Activated T-cell treated with anti-CD3 and anti-CD28 coated beads, Interleukin-2, amount 50 U/mL, for 24 hours (primary cell): Measurements from ENCODE around the gene CEACAM4.

Source experiments
- DNase-seq: peaks from one replicate; pipeline ENCODE4 v3.0.0-alpha.2; 2020
- H3K27ac Mint-ChIP-seq: 2 replicates; pipeline ENCODE4 v1.8.0; 2020; ENCODE audit warnings: mild to moderate bottlenecking, mixed read lengths
- H3K27me3 Mint-ChIP-seq: 2 replicates; pipeline ENCODE4 v1.8.0; 2020; ENCODE audit warnings: mixed read lengths
- H3K36me3 Mint-ChIP-seq: 2 replicates; pipeline ENCODE4 v1.8.0; 2020; ENCODE audit warnings: low read depth, mixed read lengths
- H3K4me1 Mint-ChIP-seq: 2 replicates; pipeline ENCODE4 v1.8.0; 2020; ENCODE audit warnings: low read depth, mixed read lengths
- H3K4me3 Mint-ChIP-seq: 2 replicates; pipeline ENCODE4 v1.8.0; 2020; ENCODE audit warnings: mild to moderate bottlenecking, moderate library complexity, mixed read lengths
- H3K9me3 Mint-ChIP-seq: 2 replicates; pipeline ENCODE4 v1.8.0; 2020; ENCODE audit warnings: mixed read lengths

CEACAM4 gene

GRCh38 chr19:41624937-41625336, 1.9 kb downstream of the CEACAM4 start:
- no peak overlapping the region for H3K4me3 Mint-ChIP-seq

GRCh38 chr19:41624515-41624914, 2.4 kb downstream of the CEACAM4 start:
- H3K27ac Mint-ChIP-seq: no peak overlapping the region
- no peak overlapping the region for H3K4me3 Mint-ChIP-seq
- H3K4me1 Mint-ChIP-seq: no peaks in the 10 kb centered on the region
- peaks cover 33% of the 10 kb centered on the region for H3K27me3 Mint-ChIP-seq
- H3K36me3 Mint-ChIP-seq: no peaks in the 10 kb centered on the region
- no peaks in the 10 kb centered on the region for H3K9me3 Mint-ChIP-seq
- DNase-seq: no peak

More at GRCh38 chr19:41624937-41625336, 1.9 kb downstream of the CEACAM4 start:
- no peak overlapping the region for H3K27ac Mint-ChIP-seq
- no peaks in the 10 kb centered on the region for H3K9me3 Mint-ChIP-seq
- no peaks in the 10 kb centered on the region for H3K36me3 Mint-ChIP-seq
- H3K27me3 Mint-ChIP-seq: peaks cover 33% of the 10 kb centered on the region
- DNase-seq: no peak
- no peaks in the 10 kb centered on the region for H3K4me1 Mint-ChIP-seq

- H3K4me3 Mint-ChIP-seq: no peak overlapping the region
- H3K4me1 Mint-ChIP-seq: no peaks in the 10 kb centered on the region
- no peaks in the 10 kb centered on the region for H3K36me3 Mint-ChIP-seq
- H3K27ac Mint-ChIP-seq: no peak overlapping the region
- DNase-seq: no peak
- H3K27me3 Mint-ChIP-seq: peaks cover 26% of the 10 kb centered on the region
- H3K9me3 Mint-ChIP-seq: no peaks in the 10 kb centered on the region
Measured at GRCh38 chr19:41623360-41623759, 3.5 kb downstream of the CEACAM4 start.

- Mint-ChIP-seq H3K4me1 (no peaks in the 10 kb centered on the region), H3K9me3 (no peaks in the 10 kb centered on the region), H3K36me3 (no peaks in the 10 kb centered on the region), H3K4me3 (no peak overlapping the region), H3K27me3 (peaks cover 17% of the 10 kb centered on the region), H3K27ac (no peak overlapping the region)
- DNase-seq: no peak
Measured at GRCh38 chr19:41621654-41622053, 5.2 kb downstream of the CEACAM4 start.

- no peaks in the 10 kb centered on the region for H3K4me1 Mint-ChIP-seq
- no peaks in the 10 kb centered on the region for H3K9me3 Mint-ChIP-seq
- H3K36me3 Mint-ChIP-seq: no peaks in the 10 kb centered on the region
- peaks cover 17% of the 10 kb centered on the region for H3K27me3 Mint-ChIP-seq
- no peak for DNase-seq
- H3K4me3 Mint-ChIP-seq: no peak overlapping the region
- H3K27ac Mint-ChIP-seq: no peak overlapping the region
Measured at GRCh38 chr19:41621226-41621625, 5.6 kb downstream of the CEACAM4 start.

- Mint-ChIP-seq H3K27ac (no peak overlapping the region), H3K4me1 (no peaks in the 10 kb centered on the region), H3K4me3 (no peak overlapping the region), H3K27me3 (peaks cover 21% of the 10 kb centered on the region), H3K9me3 (no peaks in the 10 kb centered on the region), H3K36me3 (no peaks in the 10 kb centered on the region)
- DNase-seq: no peak
Measured at GRCh38 chr19:41620171-41620570, 6.7 kb downstream of the CEACAM4 start.

GRCh38 chr19:41619018-41619556, 7.8 kb downstream of the CEACAM4 start:
- Mint-ChIP-seq H3K9me3 (no peaks in the 10 kb centered on the region), H3K27me3 (peaks cover 29% of the 10 kb centered on the region), H3K36me3 (no peaks in the 10 kb centered on the region), H3K4me3 (no peak overlapping the region), H3K4me1 (no peaks in the 10 kb centered on the region), H3K27ac (no peak overlapping the region)
- DNase-seq: no peak

- Mint-ChIP-seq H3K36me3 (no peaks in the 10 kb centered on the region), H3K9me3 (no peaks in the 10 kb centered on the region), H3K27me3 (peaks cover 36% of the 10 kb centered on the region), H3K27ac (no peak overlapping the region), H3K4me1 (no peaks in the 10 kb centered on the region), H3K4me3 (no peak overlapping the region)
- DNase-seq: no peak
Measured at GRCh38 chr19:41617941-41618730, 8.7 kb downstream of the CEACAM4 start.

- Mint-ChIP-seq H3K4me1 (no peaks in the 10 kb centered on the region), H3K27ac (no peak overlapping the region), H3K9me3 (no peaks in the 10 kb centered on the region), H3K4me3 (no peak overlapping the region), H3K36me3 (no peaks in the 10 kb centered on the region), H3K27me3 (peaks cover 41% of the 10 kb centered on the region)
- no peak for DNase-seq
Measured at GRCh38 chr19:41616792-41617621, 9.9 kb downstream of the CEACAM4 start.

- no peaks in the 10 kb centered on the region for H3K36me3 Mint-ChIP-seq
- H3K4me3 Mint-ChIP-seq: no peak overlapping the region
- no peaks in the 10 kb centered on the region for H3K9me3 Mint-ChIP-seq
- no peak for DNase-seq
- H3K27ac Mint-ChIP-seq: no peak overlapping the region
- H3K27me3 Mint-ChIP-seq: peaks cover 41% of the 10 kb centered on the region
- no peaks in the 10 kb centered on the region for H3K4me1 Mint-ChIP-seq
Measured at GRCh38 chr19:41615207-41615606, 11.7 kb downstream of the CEACAM4 start.

GRCh38 chr19:41612483-41612882, 14.4 kb downstream of the CEACAM4 start:
- H3K27ac Mint-ChIP-seq: no peak overlapping the region
- H3K4me3 Mint-ChIP-seq: no peak overlapping the region
- H3K9me3 Mint-ChIP-seq: no peaks in the 10 kb centered on the region
- no peak for DNase-seq
- no peaks in the 10 kb centered on the region for H3K36me3 Mint-ChIP-seq
- peaks cover 43% of the 10 kb centered on the region for H3K27me3 Mint-ChIP-seq
- H3K4me1 Mint-ChIP-seq: no peaks in the 10 kb centered on the region

- Mint-ChIP-seq H3K9me3 (no peaks in the 10 kb centered on the region), H3K4me3 (no peak overlapping the region), H3K4me1 (no peaks in the 10 kb centered on the region), H3K27ac (no peak overlapping the region), H3K27me3 (peaks cover 31% of the 10 kb centered on the region), H3K36me3 (no peaks in the 10 kb centered on the region)
- no peak for DNase-seq
Measured at GRCh38 chr19:41610789-41611188, 16.1 kb downstream of the CEACAM4 start.

GRCh38 chr19:41607668-41608067, 19.2 kb downstream of the CEACAM4 start:
- H3K36me3 Mint-ChIP-seq: no peaks in the 10 kb centered on the region
- no peak overlapping the region for H3K27ac Mint-ChIP-seq
- DNase-seq: no peak
- no peaks in the 10 kb centered on the region for H3K9me3 Mint-ChIP-seq
- H3K27me3 Mint-ChIP-seq: peaks cover 5% of the 10 kb centered on the region
- H3K4me3 Mint-ChIP-seq: no peak overlapping the region
- no peaks in the 10 kb centered on the region for H3K4me1 Mint-ChIP-seq

GRCh38 chr19:41606215-41606837, 20.5 kb downstream of the CEACAM4 start:
- Mint-ChIP-seq H3K9me3 (no peaks in the 10 kb centered on the region), H3K4me3 (no peak overlapping the region), H3K36me3 (no peaks in the 10 kb centered on the region), H3K4me1 (no peaks in the 10 kb centered on the region), H3K27ac (no peak overlapping the region), H3K27me3 (peaks cover 3% of the 10 kb centered on the region)
- no peak for DNase-seq
